GM23338 (cell line): ENCODE results near the gene TSSC4. TPM values are rescaled to one million over a fixed set of nuclear protein-coding genes. Genes with fewer than 3 reads are reported as not detected.

Source experiments
- ATAC-seq: fragments of 200-7000 bp; cut with Tn5 transposase; 3 replicates; pipeline ENCODE4 v1.9.1; 2020
- DNase-seq: peaks from one replicate; pipeline ENCODE4 v3.0.0-alpha.2; 2015; ENCODE audit warnings: low spot score
- H2AFZ ChIP-seq: fragments of 200-600 bp; sonication (generic); 2 replicates; pipeline ENCODE4 v1.8.0; 2016; ENCODE audit warnings: antibody characterized with exemption, mild to moderate bottlenecking, moderate library complexity
- H3F3A ChIP-seq: fragments of 200-600 bp; sonication (generic); replicated peaks from 2 replicates; pipeline ENCODE4 v1.8.0; 2017; ENCODE audit warnings: antibody characterized with exemption, mixed run types, low read depth
- H3K27ac ChIP-seq: fragments of 200-600 bp; sonication (generic); 2 replicates; pipeline ENCODE4 v1.6.1; 2016; ENCODE audit warnings: low read depth
- H3K27me3 ChIP-seq: fragments of 200-600 bp; sonication (generic); 2 replicates; pipeline ENCODE4 v1.8.0; 2016; ENCODE audit warnings: mild to moderate bottlenecking, mixed run types, moderate library complexity; ENCODE audit not compliant: insufficient read depth
- H3K36me3 ChIP-seq: fragments of 200-600 bp; sonication (generic); 2 replicates; pipeline ENCODE4 v1.8.0; 2016; ENCODE audit warnings: mild to moderate bottlenecking; ENCODE audit not compliant: insufficient read depth
- H3K4me1 ChIP-seq: fragments of 200-600 bp; sonication (generic); 2 replicates; pipeline ENCODE4 v1.8.0; 2016; ENCODE audit warnings: mild to moderate bottlenecking, moderate library complexity; ENCODE audit not compliant: insufficient read depth
- H3K4me2 ChIP-seq: fragments of 200-600 bp; sonication (generic); 2 replicates; pipeline ENCODE4 v1.7.1; 2017; ENCODE audit warnings: mixed run types
- H3K4me3 ChIP-seq: fragments of 200-600 bp; sonication (generic); 2 replicates; pipeline ENCODE4 v1.6.1; 2016; ENCODE audit warnings: mixed run types
- H3K79me2 ChIP-seq: fragments of 200-600 bp; sonication (generic); replicated peaks from 2 replicates; pipeline ENCODE4 v1.8.0; 2017; ENCODE audit warnings: mild to moderate bottlenecking; ENCODE audit not compliant: insufficient read depth
- H3K9me2 ChIP-seq: fragments of 200-600 bp; sonication (generic); 2 replicates; pipeline ENCODE4 v1.8.0; 2017; ENCODE audit not compliant: insufficient read depth
- H4K20me1 ChIP-seq: fragments of 200-600 bp; sonication (generic); replicated peaks from 2 replicates; pipeline ENCODE4 v1.8.0; 2017; ENCODE audit warnings: mild to moderate bottlenecking; ENCODE audit not compliant: insufficient read depth
- H3K27ac Mint-ChIP-seq: 2 replicates; pipeline ENCODE4 v1.8.0; 2020; ENCODE audit warnings: inconsistent platforms, mild to moderate bottlenecking, moderate library complexity, mixed read lengths
- H3K27me3 Mint-ChIP-seq: 3 replicates; pipeline ENCODE4 v1.8.0; 2022; ENCODE audit warnings: low read depth, mild to moderate bottlenecking, moderate library complexity, mixed read lengths, inconsistent platforms; ENCODE audit not compliant: insufficient read depth, poor library complexity
- H3K36me3 Mint-ChIP-seq: 3 replicates; pipeline ENCODE4 v1.8.0; 2021; ENCODE audit warnings: low read depth, mild to moderate bottlenecking, inconsistent platforms, moderate library complexity, mixed read lengths
- H3K4me1 Mint-ChIP-seq: 3 replicates; pipeline ENCODE4 v1.8.0; 2020; ENCODE audit warnings: mild to moderate bottlenecking, inconsistent platforms, mixed read lengths
- H3K4me3 Mint-ChIP-seq: 3 replicates; pipeline ENCODE4 v1.8.0; 2021; ENCODE audit warnings: moderate library complexity, mild to moderate bottlenecking, inconsistent platforms, mixed read lengths
- H3K9me3 Mint-ChIP-seq: 3 replicates; pipeline ENCODE4 v1.8.0; 2020; ENCODE audit warnings: moderate library complexity, mild to moderate bottlenecking, inconsistent platforms, mixed read lengths
- CREB1 ChIP-seq: fragments of 250-450 bp; sonication (Bioruptor Pico); IDR thresholded peaks from 2 replicates; pipeline ENCODE4 v1.5.0; 2020; ENCODE audit warnings: low read depth, mild to moderate bottlenecking, moderate library complexity
- CTCF ChIP-seq, 2 experiments: fragments of 200-600 bp in 1 of 2; sonication (generic) in 1 of 2; conservative IDR thresholded peaks; 2 replicates each; pipeline versions ENCODE4 v1.5.1 to v1.6.1; 2016 to 2017; ENCODE audit warnings: antibody characterized with exemption in 2 of 2, low read depth in 2 of 2, mild to moderate bottlenecking in 2 of 2, moderate library complexity in 1 of 2
- ETS1 ChIP-seq: IDR thresholded peaks from 2 replicates; pipeline ENCODE4 v1.6.1; 2016; ENCODE audit warnings: antibody characterized with exemption
- EZH2 ChIP-seq: fragments of 200-600 bp; sonication (generic); IDR thresholded peaks from one replicate; pipeline ENCODE4 v1.8.0; 2017; ENCODE audit warnings: antibody characterized with exemption, mild to moderate bottlenecking, low read depth; ENCODE audit not compliant: unreplicated experiment
- JUNB ChIP-seq: IDR thresholded peaks from one replicate; pipeline ENCODE4 v1.6.1; 2016; ENCODE audit warnings: antibody characterized with exemption; ENCODE audit not compliant: unreplicated experiment
- NANOG ChIP-seq: IDR thresholded peaks from 2 replicates; pipeline ENCODE4 v1.6.1; 2016; ENCODE audit warnings: antibody characterized with exemption, borderline replicate concordance
- POLR2AphosphoS5 ChIP-seq: IDR thresholded peaks from 2 replicates; pipeline ENCODE4 v1.6.1; 2016; ENCODE audit warnings: antibody characterized with exemption, low read depth
- REST ChIP-seq: IDR thresholded peaks from one replicate; pipeline ENCODE4 v1.6.1; 2018; ENCODE audit warnings: antibody characterized with exemption; ENCODE audit not compliant: unreplicated experiment
- polyA plus RNA-seq: library from polyadenylated mRNA; unstranded; fragments of >200 nt; fragmentation: Nextera tagmentation; extraction: Ambion mirVana; gene quantifications from 2 replicates; pipeline ENCODE4 v1.2.1, GENCODE V29; 2016
- total RNA-seq: library from RNA; depleted of rRNA; stranded (reverse); fragments of >200 nt; shearing (Covaris generic); gene quantifications from 2 replicates; pipeline ENCODE4 v1.2.3, GENCODE V29; 2014

The TSSC4 gene
- total and polyA plus RNA-seq, 2 experiments from 2014 or later = 27.5 to 44.3 TPM

- no peak for TF ChIP-seq EZH2
- TF ChIP-seq NANOG = no peak
- TF ChIP-seq POLR2AphosphoS5 = no peak
- no peak for TF ChIP-seq JUNB
- no peak for TF ChIP-seq CREB1
- TF ChIP-seq REST = no peak
- no peak for TF ChIP-seq ETS1
- TF ChIP-seq CTCF (conservative IDR thresholded peaks at IDR 0.05; ENCODE audit: low read depth in 2 of 2) = no peak
These were observed 39.3 kb downstream of the TSSC4 start (continued) for GRCh38 chr11:2439820-2440219.

GRCh38 chr11:2440646-2441045 is 40.1 kb downstream of the TSSC4 start:
- no peak overlapping the region for H3K4me3 Mint-ChIP-seq
- H3K36me3 ChIP-seq = no peaks in the 10 kb centered on the region
- H3K27me3 ChIP-seq = peaks cover 37% of the 10 kb centered on the region

More at GRCh38 chr11:2440646-2441045, 40.1 kb downstream of the TSSC4 start:
- Histone ChIP-seq H3K4me3 (no peak overlapping the region), H2AFZ (no peak overlapping the region), H4K20me1 (no peaks in the 10 kb centered on the region), H3K79me2 (no peaks in the 10 kb centered on the region), H3K9me2 (no peaks in the 10 kb centered on the region), H3K4me1 (no peaks in the 10 kb centered on the region; the same call in 1 of the 2 replicates), H3K4me2 (no peak overlapping the region), H3F3A (no peaks in the 10 kb centered on the region), H3K27ac (no peak overlapping the region)
- Mint-ChIP-seq H3K27me3 (peaks cover 43% of the 10 kb centered on the region), H3K36me3 (no peaks in the 10 kb centered on the region), H3K9me3 (no peaks in the 10 kb centered on the region), H3K27ac (no peak overlapping the region), H3K4me1 (no peaks in the 10 kb centered on the region; the same call in 2 of the 3 replicates)
- TF ChIP-seq REST (no peak), ETS1 (no peak)
- DNase-seq (no peak), ATAC-seq (no peak)
